Kidney epithelial cell (primary cell): ENCODE results near the gene CYP4F12. TPM values are rescaled to one million over a fixed set of nuclear protein-coding genes. Genes with fewer than 3 reads are reported as not detected.

Experiments used
- DNase-seq: peaks from one replicate; pipeline ENCODE4 v3.0.0-alpha.2; 2010; ENCODE audit warnings: low read depth
- H3K27me3 ChIP-seq: 2 replicates; pipeline ENCODE4 v1.6.0; 2011; ENCODE audit warnings: low read length; ENCODE audit not compliant: control insufficient read depth, insufficient read depth
- H3K36me3 ChIP-seq: 2 replicates; pipeline ENCODE4 v1.5.1; 2011; ENCODE audit warnings: low read length; ENCODE audit not compliant: control insufficient read depth, insufficient read depth
- H3K4me3 ChIP-seq: 2 replicates; pipeline ENCODE4 v1.5.1; 2011; ENCODE audit warnings: low read depth, mild to moderate bottlenecking, control low read depth, low read length
- total RNA-seq: library from RNA; depleted of rRNA; stranded (reverse); fragments of >200 nt; gene quantifications from 2 replicates; pipeline ENCODE4 v1.2.3, GENCODE V29; 2015
- TF ChIP-seq, protein P1 (sequence below): IDR thresholded peaks from 2 replicates; pipeline ENCODE4 v1.5.1; 2011; ENCODE audit warnings: mild to moderate bottlenecking, moderate library complexity, low read length, control low read depth, inconsistent platforms; ENCODE audit not compliant: insufficient read depth, poor library complexity, severe bottlenecking

CYP4F12 gene
- total RNA-seq, 1 donor from 2014 or later: not detected

DNA sequence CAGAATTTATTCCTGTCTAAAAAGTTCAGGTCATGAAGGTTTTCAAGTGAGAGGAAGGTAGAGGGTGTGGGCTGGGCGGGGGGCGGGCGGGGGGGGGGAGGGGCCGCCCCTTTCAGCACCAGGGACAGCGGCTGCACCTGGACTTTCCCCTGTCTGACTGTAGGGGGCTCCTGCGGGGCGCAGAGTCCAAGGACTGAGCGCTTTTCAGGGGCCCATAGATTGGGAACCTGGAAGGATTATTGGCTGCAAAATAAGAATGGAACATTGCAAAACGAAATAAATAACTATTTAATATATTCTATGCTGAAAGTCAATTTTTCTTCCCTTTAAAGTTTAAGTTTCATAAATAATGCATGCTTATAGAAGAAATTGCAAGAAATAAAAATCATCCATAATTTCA is 41.1 kb upstream of the CYP4F12 start:
- DNase-seq: no peak
- Histone ChIP-seq H3K36me3 (no peaks in the 10 kb centered on the region), H3K4me3 (no peak overlapping the region), H3K27me3 (no peaks in the 10 kb centered on the region)
- TF ChIP-seq, protein P1, sequence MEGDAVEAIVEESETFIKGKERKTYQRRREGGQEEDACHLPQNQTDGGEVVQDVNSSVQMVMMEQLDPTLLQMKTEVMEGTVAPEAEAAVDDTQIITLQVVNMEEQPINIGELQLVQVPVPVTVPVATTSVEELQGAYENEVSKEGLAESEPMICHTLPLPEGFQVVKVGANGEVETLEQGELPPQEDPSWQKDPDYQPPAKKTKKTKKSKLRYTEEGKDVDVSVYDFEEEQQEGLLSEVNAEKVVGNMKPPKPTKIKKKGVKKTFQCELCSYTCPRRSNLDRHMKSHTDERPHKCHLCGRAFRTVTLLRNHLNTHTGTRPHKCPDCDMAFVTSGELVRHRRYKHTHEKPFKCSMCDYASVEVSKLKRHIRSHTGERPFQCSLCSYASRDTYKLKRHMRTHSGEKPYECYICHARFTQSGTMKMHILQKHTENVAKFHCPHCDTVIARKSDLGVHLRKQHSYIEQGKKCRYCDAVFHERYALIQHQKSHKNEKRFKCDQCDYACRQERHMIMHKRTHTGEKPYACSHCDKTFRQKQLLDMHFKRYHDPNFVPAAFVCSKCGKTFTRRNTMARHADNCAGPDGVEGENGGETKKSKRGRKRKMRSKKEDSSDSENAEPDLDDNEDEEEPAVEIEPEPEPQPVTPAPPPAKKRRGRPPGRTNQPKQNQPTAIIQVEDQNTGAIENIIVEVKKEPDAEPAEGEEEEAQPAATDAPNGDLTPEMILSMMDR: peak; percentile 44

DNA sequence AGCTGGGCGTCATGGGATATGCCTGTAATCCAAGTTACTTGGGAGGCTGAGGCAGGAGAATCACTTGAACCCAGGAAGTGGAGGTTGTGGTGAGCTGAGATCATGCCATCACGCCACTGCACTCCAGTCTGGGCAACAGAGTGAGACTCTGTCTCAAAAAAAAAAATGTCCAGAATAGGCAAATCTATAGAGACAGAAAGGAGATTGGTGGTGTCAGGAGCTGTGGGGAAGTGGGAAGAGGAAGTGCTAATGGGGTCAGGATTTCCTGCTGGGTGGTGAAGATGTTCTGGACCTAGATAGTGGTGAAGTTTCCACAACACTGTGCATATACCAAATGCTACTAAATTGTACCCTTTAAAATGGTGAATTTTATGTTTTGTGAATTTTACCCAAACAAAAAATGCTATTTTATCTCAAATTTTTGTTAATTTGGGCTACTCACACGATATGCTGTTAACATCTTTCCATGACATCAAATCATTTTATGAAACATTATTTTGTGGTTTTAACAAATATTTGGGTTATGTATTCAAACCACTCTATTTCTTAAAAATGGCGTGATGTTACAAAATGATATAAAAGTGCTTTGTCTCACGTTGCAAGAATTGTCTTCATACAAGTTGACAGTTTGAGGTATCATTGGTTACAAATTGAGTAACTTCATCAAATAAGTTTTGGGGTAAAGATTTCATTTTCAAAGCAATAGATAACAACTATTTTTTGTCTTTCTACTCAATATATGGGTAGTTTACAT is 39.6 kb upstream of the CYP4F12 start:
- TF ChIP-seq, protein P1: no peak
- H3K36me3 ChIP-seq: no peaks in the 10 kb centered on the region

DNA sequence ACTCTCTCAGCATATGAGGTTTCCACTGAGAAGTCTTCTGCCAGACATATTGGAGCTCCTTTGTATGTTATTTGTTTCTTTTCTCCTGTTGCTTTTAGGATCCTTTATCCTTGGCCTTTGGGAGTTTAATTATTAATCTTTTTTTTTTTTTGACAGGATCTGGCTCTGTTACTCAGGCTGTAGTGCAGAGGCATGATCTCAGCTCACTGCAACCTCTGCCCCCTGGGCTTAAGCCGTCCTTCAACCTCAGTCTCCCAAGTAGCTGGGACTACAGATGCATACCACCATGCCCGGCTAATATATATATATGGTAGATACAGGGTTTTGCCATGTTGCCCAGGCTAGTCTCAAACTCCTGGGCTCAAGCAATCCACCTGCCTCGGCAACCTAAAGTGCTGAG is 38.8 kb upstream of the CYP4F12 start:
- TF ChIP-seq, protein P1: no peak
- Histone ChIP-seq H3K4me3 (no peak overlapping the region), H3K36me3 (no peaks in the 10 kb centered on the region), H3K27me3 (no peaks in the 10 kb centered on the region)
- DNase-seq: no peak

More for the DNA sequence above, 39.6 kb upstream of the CYP4F12 start:
- no peaks in the 10 kb centered on the region for H3K27me3 ChIP-seq
- no peak for DNase-seq
- no peak overlapping the region for H3K4me3 ChIP-seq

DNA sequence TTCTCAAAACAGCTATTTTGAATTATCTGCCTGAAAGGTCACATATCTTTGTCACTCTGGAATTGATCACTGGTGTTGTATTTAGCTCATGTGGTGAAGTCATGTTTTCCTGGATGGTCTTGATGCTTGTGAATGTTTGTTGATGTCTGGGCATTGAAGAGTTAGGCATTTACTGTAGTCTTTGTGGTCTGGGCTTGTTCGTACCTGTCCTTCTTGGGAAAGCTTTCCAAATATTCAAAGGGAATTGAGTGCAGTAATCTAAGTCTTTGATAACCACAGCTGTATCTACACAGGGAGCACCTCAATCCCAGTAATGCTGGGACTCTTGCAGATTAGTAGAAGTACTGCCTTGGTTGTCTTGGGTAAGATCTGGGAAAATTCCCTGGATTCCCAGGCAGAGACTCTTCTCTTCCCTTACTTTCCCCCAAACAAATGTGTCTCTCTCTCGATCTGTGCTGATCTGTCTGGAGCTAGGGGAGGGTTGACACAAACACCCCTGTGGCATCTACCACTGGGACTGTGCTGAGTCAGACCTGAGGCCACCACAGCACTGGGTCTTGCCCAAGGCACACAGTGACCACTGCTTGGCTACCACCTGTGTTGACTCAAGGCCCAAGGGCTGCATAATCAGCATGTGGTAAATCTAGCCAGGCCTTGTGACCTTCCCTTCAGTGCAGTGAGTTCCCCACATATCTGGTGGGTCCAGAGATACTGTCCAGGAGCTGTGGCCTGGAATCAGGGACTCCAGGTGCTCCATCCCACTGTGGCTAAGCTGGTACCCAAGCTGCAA is 37.7 kb upstream of the CYP4F12 start:
- DNase-seq: no peak
- Histone ChIP-seq H3K36me3 (no peaks in the 10 kb centered on the region), H3K27me3 (no peaks in the 10 kb centered on the region), H3K4me3 (no peak overlapping the region)
- TF ChIP-seq, protein P1: no peak

DNA sequence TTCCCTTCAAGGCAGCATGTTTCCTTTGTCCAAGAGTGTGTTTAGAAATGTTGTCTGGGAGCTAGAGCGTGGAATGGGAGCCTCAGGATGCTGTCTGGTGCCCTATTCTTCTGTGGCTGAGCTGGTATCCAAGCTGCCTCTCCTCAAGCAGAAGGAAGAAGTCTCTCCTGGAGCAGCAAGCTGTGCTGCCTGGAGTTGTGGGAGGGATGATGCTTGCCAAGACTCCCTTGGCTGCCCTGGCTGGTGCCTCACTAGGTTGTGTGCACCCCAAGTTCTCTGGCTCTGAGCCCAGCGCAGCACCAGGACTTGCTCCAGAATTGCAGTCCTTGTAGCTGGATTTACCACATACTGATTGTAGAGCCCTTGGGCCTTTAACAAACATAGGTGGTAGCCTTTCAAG is 36.9 kb upstream of the CYP4F12 start:
- no peaks in the 10 kb centered on the region for H3K36me3 ChIP-seq
- H3K4me3 ChIP-seq: no peak overlapping the region
- TF ChIP-seq, protein P1: no peak
- no peak for DNase-seq
- H3K27me3 ChIP-seq: no peaks in the 10 kb centered on the region
